LoVo (cell line): ENCODE measurements around the gene PPIF.
A peak's percentile ranks its signal among the peaks of the same experiment; 100 is the strongest.
"Not testable (repeated sequence)": the region's sequence is repeated elsewhere in the genome, so short reads cannot be mapped to it uniquely, and the experiment has no call there.

Source experiments
- DNase-seq: peaks from one replicate; pipeline ENCODE4 v3.0.0-alpha.2; 2016; ENCODE audit warnings: low spot score

Gene PPIF

DNA sequence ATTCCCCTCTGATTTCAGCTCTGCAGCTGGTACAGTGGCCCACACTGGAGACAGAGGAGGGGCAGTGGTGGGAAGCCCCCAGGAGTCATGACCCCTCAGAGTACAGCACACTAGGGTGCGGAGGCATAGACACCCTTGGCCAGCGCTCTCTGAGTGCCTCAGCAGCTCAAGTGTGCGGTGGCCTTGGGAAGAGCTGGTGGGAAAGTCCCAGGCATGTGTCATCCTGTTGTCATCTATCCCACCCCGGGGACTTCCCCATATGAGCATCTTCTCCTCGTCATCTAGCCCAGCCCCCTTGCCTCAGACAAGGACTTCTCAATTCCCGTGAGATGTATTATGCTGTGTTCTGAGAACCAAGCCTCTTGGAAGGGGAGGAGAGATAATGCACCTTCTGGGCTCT, 15.6 kb upstream of the PPIF start:
- no peak for DNase-seq

DNA sequence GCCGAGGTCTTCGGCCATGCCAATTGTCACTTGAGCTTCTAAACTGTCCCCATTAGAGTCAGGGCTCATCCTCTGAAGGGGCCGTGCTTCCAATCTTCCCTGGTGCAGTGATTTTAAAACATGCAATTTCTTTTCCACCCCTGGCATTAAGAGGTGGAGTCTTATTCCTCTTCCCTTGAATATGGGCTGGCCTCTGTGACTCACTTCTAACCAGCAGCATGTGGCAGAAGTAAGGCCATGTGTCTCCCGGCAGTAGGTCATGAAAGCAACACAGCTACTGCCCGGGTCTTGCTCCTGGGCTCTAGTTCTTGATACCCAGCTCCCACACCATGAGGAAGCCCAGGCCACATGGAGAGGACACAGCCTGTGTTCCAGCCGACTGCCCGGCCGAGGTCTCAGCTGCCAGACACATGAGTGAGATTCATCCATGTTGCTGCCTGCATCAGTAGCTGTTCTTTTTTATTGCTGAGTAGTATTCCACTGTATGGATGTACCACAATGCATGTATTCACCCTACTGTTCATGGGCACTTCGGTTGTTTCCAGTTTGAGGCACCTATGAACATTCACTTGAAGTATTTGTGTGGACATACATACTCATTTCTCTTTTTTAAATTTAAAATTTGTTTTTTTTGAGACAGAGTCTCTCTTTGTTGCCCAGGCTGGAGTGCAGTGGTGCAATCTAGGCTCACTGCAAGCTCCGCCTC, 14.5 kb upstream of the PPIF start:
- DNase-seq, result not testable (repeated sequence)

DNA sequence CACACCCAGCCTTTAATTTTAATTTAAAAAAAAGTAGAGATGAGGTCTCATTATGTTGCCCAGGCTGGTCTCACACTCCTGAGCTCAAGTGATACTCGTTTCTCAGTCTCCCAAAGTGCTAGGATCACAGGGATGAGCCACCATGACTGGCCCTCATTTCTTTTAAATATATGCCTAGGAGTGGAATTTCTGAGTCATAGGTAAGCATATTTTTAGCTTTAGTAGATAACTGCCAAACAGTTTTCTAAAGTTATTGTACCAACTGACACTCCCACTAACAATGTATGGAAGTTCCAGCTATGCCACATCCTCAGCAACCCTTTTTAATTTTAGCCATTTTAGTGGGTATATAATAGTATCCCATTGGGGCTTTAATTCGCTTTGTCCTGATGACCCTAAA, 13.8 kb upstream of the PPIF start:
- DNase-seq, result no peak

DNA sequence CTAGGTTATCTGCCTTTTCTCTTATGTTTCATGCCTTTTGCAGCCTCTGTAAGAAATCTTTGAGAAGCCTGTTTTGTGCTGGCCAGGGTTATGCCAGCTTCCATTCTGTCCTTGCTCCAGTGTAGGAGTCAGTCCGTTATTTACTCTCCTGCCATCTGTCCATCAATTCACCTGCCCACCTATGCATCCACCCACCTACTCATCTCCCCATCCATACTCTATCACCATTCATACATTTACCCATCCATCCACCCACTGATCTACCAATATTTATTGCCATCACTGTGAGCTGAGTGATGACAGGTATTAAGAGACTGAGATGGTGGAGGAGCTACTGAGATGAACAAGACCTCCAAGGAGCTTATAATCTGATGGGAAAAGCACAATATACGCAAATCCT, 12.7 kb upstream of the PPIF start:
- DNase-seq, result no peak

DNA sequence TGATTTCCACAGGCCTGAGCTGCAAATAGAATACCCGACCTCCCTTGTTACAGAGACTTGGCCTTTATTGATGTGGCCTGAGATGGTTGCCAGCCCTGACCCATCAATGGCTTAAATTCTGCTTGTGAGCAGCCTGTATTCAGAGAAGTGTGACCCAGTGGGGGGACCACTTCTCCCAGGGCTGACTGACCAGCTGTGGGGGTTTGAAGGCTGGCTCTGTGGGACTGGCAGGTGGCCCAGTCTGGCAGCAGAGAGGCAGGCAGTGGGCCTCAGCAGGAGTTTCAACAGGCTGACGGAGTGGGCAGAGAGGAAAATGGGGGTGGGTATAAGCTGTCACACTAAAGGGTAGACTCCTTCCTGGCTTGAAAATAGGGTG, 12.2 kb upstream of the PPIF start:
- DNase-seq, result no peak

DNA sequence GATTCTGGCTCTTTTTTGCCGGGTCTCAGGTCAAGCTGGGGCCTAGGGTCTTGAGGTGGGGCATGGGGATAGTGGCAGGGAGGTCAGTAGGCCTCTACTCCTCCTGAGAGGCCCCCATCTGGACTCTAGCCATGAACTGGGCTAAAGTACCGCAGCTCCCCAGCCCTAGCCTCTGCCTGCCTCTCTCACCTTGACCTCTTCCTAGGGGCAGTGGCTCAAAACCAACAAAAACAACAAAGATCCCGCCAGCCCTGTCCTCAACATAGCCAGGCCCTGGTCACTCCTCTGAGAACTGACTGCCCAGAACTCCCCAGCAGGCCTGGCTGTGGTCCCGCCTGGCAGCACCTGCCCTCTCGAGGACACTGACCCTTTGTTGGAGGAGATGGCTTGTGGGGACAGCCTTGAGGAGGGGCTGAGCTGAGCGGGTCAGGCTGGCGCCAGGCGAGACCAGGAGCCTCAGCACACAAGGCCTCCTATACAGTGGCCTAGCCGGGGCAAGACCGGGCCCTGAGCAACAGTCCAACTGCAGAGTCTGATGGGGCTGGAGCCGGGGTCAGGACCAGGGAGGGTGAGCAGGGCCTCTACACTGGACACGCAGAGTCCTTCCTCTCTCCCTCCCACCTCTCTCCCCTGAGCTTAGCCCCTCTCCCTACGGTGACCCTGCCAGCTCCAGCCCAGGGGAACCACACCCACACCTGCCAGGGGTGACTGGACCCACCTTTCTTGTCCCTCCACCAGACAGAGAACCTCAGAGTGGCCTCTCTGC, 11.6 kb upstream of the PPIF start:
- DNase-seq, result no peak

DNA sequence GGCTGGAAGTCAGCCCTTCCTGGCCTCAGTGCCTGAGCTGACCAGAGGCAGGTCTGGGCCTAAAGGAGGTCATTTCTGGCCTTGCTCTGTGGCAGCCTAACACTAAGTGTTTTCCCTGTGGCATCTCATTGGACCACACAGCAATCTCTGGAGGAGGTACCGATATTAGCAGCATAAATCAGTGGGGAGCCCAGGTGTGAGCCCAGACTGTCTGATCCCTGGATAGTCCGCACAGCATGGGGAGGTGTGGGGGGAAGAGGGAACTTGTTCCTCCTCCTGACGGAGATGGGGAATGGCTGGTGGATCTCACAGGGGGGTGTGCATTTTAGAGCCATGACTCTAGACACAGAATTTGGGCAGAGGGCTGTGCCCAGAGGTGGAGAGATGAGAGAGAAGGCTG, 11.0 kb upstream of the PPIF start:
- DNase-seq, result no peak

DNA sequence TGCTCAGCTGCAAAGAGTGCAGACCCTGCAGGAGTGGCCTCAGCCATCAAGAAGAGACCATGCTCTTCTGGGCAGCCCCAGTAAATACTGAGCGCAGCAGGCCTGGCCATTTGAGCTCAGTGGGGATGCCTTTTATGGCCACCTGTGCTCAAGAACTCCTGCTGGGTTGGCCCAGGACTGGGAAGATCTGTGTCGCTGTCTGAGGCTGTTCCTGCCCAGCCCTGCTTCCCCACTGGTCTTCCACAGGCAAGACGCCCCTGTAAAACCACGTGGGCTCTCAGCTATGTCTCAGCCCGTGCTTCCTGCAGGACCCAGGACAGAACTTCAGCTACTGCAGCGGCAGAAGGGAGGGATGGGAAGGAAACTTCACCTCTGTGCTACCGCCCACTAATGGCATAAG, 10.5 kb upstream of the PPIF start:
- no peak for DNase-seq

DNA sequence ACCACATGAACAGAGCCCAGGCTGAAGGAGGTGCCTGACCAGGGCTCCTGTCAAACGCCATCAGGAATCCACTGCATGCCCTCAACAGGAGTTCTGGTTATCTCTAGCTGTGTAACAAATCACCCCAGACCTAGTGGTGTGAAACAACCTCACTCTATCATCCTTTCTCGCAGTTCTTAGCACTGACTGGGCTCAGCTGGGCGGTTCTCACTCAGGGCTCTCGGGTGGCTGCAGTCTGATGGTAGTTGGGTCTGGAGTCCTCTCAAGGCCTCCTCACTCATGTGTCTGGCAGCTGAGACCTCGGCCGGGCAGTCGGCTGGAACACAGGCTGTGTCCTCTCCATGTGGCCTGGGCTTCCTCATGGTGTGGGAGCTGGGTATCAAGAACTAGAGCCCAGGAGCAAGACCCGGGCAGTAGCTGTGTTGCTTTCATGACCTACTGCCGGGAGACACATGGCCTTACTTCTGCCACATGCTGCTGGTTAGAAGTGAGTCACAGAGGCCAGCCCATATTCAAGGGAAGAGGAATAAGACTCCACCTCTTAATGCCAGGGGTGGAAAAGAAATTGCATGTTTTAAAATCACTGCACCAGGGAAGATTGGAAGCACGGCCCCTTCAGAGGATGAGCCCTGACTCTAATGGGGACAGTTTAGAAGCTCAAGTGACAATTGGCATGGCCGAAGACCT, 9.3 kb upstream of the PPIF start:
- not testable (repeated sequence) for DNase-seq

DNA sequence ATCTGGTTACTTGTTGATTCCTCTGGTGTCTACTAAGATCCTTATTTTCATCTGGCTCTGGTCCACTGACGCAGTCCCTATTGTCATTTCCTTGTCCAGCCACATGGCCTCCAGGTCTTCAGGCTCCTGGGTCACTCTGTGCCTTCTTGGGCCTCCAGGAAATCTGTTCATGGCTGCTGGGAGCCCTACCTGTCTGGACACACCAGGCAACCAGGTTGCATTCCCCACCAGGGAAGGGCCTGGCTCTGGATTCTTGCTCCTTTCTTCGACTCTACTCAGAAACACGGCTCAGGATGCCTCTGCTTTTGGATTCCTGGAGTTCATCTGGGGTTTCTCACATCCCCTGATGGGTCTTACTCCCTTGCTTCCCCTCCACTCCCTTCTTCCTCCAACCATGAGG, 8.0 kb upstream of the PPIF start:
- DNase-seq, result no peak

DNA sequence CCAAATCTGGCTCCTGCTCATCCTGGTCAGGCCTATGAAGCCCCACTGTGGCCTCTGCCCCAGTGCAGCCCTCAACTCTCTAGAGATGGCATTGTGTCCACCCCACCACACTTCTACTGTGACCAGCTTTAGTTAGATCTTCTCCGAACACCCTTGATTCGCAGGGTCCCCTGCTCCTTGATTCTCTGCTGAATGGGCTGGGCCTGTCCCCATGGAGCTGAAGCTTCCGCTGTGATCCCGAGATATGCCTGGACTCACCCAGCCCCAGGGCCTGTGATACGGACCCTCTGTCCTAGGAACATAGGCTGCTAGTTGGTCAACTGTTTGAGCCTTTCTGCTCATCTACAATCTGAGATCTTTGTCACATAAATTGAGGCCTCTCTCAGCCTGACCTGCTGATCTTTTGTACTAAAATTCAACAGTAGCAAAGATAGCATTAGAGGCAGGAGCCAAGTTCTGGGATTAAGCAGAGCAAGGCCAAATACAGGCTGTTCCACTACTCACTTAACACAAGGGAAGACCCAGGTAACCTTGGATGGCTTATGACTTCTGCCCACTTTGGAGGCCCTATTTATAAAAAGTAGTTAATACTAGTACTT, 6.5 kb upstream of the PPIF start:
- DNase-seq, result no peak

DNA sequence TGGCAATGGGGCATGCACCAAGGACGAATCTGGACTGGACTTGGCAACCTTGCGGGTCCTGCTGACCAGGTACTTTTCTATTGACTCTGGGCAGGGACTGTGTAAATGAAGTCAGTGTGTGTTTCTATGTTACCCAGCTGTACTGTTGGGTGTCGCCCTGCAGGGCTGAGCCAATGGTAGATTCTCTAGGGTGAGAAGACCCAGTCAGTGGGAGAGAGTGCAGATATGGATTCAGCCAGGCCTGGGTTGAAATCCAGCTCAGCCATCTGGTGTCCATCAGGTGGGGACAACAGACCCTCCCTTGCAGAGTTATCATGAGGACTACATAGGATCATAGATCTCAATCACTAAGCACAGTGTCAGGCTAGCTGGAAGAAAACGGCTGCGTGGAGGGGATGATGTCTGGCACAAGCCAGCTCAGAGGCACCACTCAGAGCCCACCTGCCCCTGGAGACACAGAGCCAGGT, 4.9 kb upstream of the PPIF start:
- no peak for DNase-seq

DNA sequence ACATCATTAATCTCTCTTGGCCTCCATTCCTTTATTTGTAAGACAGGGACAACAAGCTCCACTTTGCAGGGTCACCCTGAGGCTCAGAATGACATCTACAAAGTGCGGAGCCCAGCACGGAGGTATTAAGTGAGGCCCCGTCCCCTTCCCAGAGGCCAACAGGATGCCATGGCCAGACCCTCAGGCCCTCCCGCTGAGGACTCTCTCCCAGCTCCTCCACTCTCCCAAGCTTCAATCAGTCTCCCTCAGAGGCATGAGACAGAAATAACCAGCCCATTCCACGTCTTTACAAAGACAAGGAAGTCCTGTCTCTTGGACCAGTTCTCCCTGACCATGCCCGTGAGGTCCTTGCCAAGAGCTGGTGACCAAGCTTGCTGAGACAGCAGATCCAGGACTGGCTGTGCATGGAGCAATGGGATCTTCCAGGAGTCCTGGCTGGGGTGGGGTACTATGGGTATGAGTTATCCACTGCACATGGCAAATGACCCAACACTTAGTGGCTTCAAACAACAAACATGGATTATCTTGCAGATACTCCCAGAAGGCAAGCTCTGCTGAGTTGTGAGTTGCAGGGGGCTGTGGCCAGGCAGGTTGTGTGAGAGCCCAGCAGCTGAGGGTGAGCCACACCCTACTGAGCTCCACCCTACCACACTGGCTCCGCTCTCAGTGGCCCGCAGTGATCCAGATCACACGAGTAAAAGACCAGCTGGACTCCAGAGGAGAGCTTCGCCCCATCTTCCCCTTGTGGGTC, 4.3 kb upstream of the PPIF start:
- no peak for DNase-seq

DNA sequence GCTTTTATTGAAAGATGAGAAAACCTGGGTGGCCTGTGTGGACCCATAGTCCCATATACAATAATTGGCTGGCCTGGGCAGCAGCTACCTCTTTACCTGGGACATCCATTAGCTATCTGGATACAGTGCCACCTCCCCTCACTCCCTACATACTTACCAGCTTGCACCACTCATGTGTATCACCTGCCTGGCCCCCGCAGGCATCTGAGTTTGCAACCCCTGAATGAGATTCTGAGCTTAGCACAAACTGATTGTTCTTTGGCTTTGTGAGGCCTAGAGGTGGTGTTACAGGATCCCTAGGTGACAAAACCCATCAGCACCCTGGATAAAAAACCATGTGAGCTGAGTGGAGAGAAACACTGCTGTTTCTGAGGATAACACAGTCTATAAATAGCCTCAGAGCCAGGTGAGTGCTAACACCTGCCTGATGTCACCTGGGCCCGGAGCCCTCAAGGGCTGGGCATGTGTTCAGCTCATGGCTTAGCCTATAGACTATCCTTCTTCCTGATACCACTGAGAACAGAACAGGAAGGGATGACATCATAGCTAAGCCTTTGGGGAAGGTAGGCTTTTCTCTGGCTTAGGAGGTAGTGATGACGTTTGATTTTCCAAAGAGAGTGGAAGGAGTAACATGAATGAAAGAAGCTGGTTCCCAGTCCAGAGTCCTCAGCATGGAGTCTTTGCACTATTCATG, 2.6 kb upstream of the PPIF start:
- DNase-seq, result no peak

DNA sequence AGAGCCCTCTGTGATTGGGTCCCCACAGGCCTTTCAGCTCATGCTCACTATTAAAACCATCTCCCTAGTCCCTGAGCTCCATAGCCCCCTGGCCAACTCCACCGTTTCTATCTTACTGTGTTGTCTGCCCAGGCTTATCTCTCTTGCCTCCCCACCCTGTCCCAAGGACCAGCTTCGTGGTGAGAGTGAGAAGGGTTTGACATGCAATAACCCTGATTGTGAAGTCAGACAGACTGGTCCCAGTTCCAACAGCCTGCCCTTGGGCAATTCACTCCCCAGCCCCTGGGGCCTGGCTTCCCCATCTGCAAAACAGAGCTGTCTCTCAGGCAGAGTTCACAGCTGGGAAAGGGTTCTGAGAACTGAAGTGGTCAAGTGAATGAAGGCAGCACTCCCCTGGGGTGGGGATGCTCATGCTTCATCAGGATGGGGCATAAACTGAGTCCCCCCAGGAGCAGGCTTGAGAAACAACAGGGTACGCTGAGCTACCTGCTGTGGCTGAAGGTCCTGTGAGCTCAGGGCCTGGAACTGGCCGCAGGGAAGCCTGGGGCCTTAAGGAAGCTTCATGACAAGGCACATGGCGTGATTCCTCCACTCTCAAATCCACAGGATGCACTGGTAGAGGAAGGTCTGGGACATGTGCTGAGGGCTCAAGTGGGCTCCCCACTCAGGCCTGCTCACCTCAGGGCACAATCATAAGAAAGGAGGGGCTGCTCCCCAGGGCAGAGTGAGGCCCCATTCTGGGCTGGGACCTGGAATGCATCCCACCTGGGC, 1.8 kb upstream of the PPIF start:
- DNase-seq, result no peak

DNA sequence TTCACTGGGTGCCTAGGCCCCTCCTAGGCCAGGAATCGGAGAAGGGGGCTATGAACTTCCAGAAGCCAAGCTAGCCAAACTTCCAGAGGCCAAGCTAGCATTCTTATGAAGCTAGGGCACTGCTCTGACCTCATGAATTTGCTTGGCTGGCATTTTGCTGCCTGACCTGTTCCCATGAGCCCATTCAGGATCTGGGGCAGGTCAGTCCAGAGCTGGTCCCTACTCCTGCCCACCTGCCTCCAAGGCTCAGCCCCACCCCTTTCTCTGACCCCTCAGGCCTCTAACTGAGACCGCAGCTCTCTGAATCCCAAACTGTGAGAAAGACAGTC, 1.3 kb upstream of the PPIF start:
- DNase-seq, result no peak

DNA sequence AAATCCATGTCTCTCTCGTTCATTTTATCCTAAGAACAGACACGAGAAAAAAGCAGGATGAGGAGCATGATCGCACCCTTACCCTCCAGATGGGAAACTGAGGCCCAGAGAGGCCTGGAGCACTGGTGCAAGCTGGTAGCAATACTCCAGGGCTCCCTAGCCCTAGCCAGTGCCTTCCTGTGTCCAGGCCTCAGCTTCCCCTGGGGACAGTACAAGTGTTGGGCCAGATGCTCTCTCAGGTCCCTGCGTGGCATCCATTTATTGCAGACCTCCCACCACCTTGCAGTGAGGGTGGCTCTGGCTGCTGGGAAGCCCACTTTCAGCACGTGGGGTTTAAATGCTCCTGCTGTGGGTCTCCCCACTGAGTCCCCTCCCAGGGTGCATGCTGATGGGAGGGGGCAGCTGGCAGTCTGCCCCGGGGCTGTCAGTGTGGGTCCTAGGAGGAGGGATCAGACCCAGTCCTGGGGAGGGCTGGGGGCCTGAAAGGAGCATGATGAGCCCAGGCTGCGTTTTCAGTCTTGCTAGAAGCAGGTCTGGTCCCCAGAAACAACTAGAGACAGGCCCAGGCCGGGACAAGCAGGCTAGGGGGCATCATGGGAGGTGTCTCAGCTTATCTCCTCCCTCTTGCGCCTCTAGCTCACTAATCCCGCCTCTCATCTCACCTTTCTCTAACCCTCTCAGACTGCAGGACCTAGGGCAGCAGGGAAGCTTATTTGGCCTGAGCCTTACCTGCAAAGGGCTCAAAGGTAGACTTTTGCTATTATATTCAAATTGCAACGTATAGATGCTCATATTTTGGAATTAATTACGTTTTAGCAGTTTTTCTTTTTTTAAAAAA, 662 bp upstream of the PPIF start:
- no peak for DNase-seq

DNA sequence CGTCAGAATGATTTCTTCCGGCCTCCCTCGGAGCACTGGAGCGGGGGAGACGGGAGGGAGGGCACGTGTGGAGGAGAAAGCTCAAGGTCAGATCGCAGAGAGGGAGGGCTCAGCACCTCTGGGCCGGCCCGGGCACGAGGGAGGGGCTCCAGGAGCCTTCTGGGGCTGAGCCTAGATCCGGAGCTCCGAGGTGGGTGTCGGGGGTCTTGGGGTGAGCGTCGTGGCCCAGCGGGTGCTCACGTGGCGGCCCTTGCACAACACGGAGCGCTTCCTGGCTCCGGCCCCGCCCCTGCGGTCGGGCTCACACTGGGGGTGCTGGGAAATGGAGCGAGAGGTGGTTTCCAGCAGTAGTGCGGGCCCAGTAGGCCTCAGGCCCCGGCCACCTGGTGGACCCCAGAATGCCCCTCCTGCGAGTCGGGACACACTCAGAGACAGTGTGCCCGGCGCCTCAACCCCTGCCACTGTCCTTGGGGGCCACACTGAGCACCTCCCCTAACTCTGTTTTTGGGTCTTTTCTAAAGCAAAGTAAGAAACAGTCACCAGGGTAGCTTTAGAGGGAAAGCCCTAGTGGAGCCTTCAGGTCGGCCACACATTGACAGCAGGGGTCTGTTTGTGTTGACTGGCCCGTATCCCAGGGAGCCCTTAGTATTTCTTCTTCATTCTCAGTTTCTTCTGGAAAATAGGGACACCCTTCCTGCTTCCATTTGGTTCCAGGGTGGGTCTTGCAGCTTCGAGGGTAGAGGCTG, 798 bp downstream of the PPIF start:
- DNase-seq, result peak; percentile 45

DNA sequence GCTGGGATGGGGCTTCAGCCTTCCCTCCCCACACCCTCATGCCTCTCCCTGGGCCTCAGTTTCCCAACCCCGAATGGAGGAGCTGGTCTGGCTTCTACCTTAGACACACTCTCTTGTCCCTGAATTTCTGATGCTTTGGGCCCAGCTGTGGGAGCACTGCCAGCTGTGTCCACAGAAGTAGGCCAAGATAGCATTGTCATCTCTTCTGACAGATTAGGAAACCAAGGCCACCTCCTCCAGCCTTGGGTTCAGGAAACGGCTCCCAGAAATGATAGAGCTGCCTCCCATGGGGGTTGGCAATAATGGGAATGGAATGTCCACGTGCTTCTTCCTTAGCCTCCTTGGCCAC, 1.3 kb downstream of the PPIF start:
- DNase-seq, result no peak
